CD14-positive monocyte (primary cell): ENCODE measurements around the gene ZNF774. TPM values are rescaled to one million over a fixed set of nuclear protein-coding genes. Genes with fewer than 3 reads are reported as not detected.
A peak's percentile ranks its signal among the peaks of the same experiment; 100 is the strongest.

Experiments
- DNase-seq, 3 donors: peaks; one replicate each; pipeline ENCODE4 v3.0.0-alpha.2; 2011 to 2022
- H2AFZ ChIP-seq: 2 replicates; pipeline ENCODE4 v1.6.0; 2012; ENCODE audit warnings: mild to moderate bottlenecking, low read depth, low read length, inconsistent platforms; ENCODE audit not compliant: insufficient read depth, poor library complexity, severe bottlenecking
- H3K27ac ChIP-seq, 2 donors: 1 replicate in 1 of 2; 2 replicates in 1 of 2; pipeline ENCODE4 v1.5.1; 2012 to 2013; ENCODE audit warnings: low read length in 2 of 2, control low read depth in 1 of 2, inconsistent platforms in 1 of 2, low read depth in 1 of 2, mild to moderate bottlenecking in 1 of 2
- H3K27me3 ChIP-seq, 2 donors: one replicate each; pipeline versions ENCODE4 v1.6.0 to v1.6.1; 2011 to 2013; ENCODE audit warnings: low read length in 2 of 2; ENCODE audit not compliant: control insufficient read depth in 2 of 2, insufficient read depth in 2 of 2
- H3K36me3 ChIP-seq, 2 donors: replicated peaks in 1 of 2; 1 replicate in 1 of 2; 2 replicates in 1 of 2; pipeline versions ENCODE4 v1.5.1 to v1.6.1; 2012 to 2013; ENCODE audit warnings: low read length in 2 of 2, control low read depth in 1 of 2, inconsistent platforms in 1 of 2, mild to moderate bottlenecking in 1 of 2; ENCODE audit not compliant: insufficient read depth in 2 of 2, control insufficient read depth in 1 of 2
- H3K4me1 ChIP-seq, 2 donors: 1 replicate in 1 of 2; 2 replicates in 1 of 2; pipeline versions ENCODE4 v1.5.1 to v1.6.1; 2012 to 2013; ENCODE audit warnings: low read length in 2 of 2, control low read depth in 1 of 2, inconsistent platforms in 1 of 2, mild to moderate bottlenecking in 1 of 2, moderate library complexity in 1 of 2; ENCODE audit not compliant: insufficient read depth in 2 of 2, control insufficient read depth in 1 of 2
- H3K4me2 ChIP-seq: replicated peaks from 2 replicates; pipeline ENCODE3; 2012; ENCODE audit warnings: low read length, moderate library complexity, mild to moderate bottlenecking; ENCODE audit not compliant: poor library complexity, severe bottlenecking; ENCODE audit errors: extremely low read depth
- H3K4me3 ChIP-seq, 3 experiments: fragments of 200-600 bp in 1 of 3; sonication (generic) in 1 of 3; replicated peaks in 1 of 3; 1 replicate in 2 of 3; 2 replicates in 1 of 3; pipeline ENCODE4 v1.5.1; 2011 to 2013; ENCODE audit warnings: low read length in 3 of 3, mild to moderate bottlenecking in 3 of 3, control low read depth in 2 of 3, low read depth in 2 of 3, inconsistent platforms in 1 of 3, moderate library complexity in 1 of 3
- H3K79me2 ChIP-seq: 2 replicates; pipeline ENCODE4 v1.6.0; 2012; ENCODE audit warnings: mild to moderate bottlenecking, control low read depth, inconsistent platforms, low read length, moderate library complexity; ENCODE audit not compliant: insufficient read depth
- H3K9ac ChIP-seq: 2 replicates; pipeline ENCODE4 v1.6.0; 2017; ENCODE audit warnings: low read length, mild to moderate bottlenecking; ENCODE audit not compliant: insufficient read depth, poor library complexity, severe bottlenecking
- H3K9me3 ChIP-seq, 2 donors: replicated peaks in 1 of 2; 1 replicate in 1 of 2; 2 replicates in 1 of 2; pipeline versions ENCODE4 v1.5.1 to v1.6.1; 2012 to 2013; ENCODE audit warnings: low read length in 2 of 2, control low read depth in 1 of 2; ENCODE audit not compliant: control insufficient read depth in 1 of 2, insufficient read depth in 1 of 2
- H4K20me1 ChIP-seq: 2 replicates; pipeline ENCODE4 v1.6.0; 2012; ENCODE audit warnings: mild to moderate bottlenecking, low read length, control low read depth, moderate library complexity; ENCODE audit not compliant: insufficient read depth
- H3K27ac Mint-ChIP-seq, 7 donors: one replicate each; pipeline ENCODE4 v1.8.0; 2020; ENCODE audit warnings: mild to moderate bottlenecking in 7 of 7, mixed read lengths in 7 of 7, moderate library complexity in 6 of 7, inconsistent platforms in 2 of 7
- H3K27me3 Mint-ChIP-seq, 3 donors: one replicate each; pipeline ENCODE4 v1.8.0; 2021 to 2022; ENCODE audit warnings: low read depth in 3 of 3, mild to moderate bottlenecking in 3 of 3, mixed read lengths in 3 of 3, moderate library complexity in 3 of 3, inconsistent platforms in 1 of 3
- H3K36me3 Mint-ChIP-seq, 2 donors: one replicate each; pipeline ENCODE4 v1.8.0; 2020; ENCODE audit warnings: mixed read lengths in 2 of 2, inconsistent platforms in 1 of 2, mild to moderate bottlenecking in 1 of 2
- H3K4me1 Mint-ChIP-seq: one replicate; pipeline ENCODE4 v1.8.0; 2020; ENCODE audit warnings: mild to moderate bottlenecking, mixed read lengths
- H3K4me3 Mint-ChIP-seq, 2 donors: one replicate each; pipeline ENCODE4 v1.8.0; 2020; ENCODE audit warnings: mild to moderate bottlenecking in 2 of 2, mixed read lengths in 2 of 2, moderate library complexity in 1 of 2
- H3K9me3 Mint-ChIP-seq, 7 donors: one replicate each; pipeline ENCODE4 v1.8.0; 2020 to 2022; ENCODE audit warnings: mixed read lengths in 7 of 7, mild to moderate bottlenecking in 6 of 7, moderate library complexity in 6 of 7, inconsistent platforms in 2 of 7
- CTCF ChIP-seq: fragments of 200-600 bp; IDR thresholded peaks from one replicate; pipeline ENCODE4 v1.8.0; 2022; ENCODE audit warnings: antibody characterized with exemption, mild to moderate bottlenecking
- WGBS: methylation state at CpG from one replicate; pipeline ENCODE4 v1.1.5; 2013; ENCODE audit warnings: missing lambda C conversion rate; ENCODE audit not compliant: insufficient coverage; 5-methylcytosine and 5-hydroxymethylcytosine counted together
- intact Hi-C, 2 donors: fragments of 100-400 bp; cut with micrococcal nuclease; formaldehyde crosslinking; loops; one replicate each; pipeline versions ENCODE4 v1.15.0 to v1.15.1; 2023
- polyA plus RNA-seq, 3 donors: library from polyadenylated mRNA; depleted of rRNA in 1 of 3; unstranded in 2 of 3; stranded (reverse) in 1 of 3; fragments of 300-500 nt in 2 of 3; fragments of >200 nt in 1 of 3; fragmentation: Illumina TruSeq in 2 of 3; gene quantifications; 1 replicate in 2 of 3; 2 replicates in 1 of 3; pipeline ENCODE4 v1.2.3, GENCODE V29; 2012 to 2021

The ZNF774 gene
- polyA plus RNA-seq, 3 donors, result 0.12 to 0.23 TPM; not detected in 1

GRCh38 chr15:90407336-90407735, 55.3 kb downstream of the ZNF774 start:
- TF ChIP-seq CTCF, result no peak
- Mint-ChIP-seq H3K27ac (peak overlapping the region; percentile 35 to 99 (median 90)), H3K4me3 (no peak overlapping the region)

DNA sequence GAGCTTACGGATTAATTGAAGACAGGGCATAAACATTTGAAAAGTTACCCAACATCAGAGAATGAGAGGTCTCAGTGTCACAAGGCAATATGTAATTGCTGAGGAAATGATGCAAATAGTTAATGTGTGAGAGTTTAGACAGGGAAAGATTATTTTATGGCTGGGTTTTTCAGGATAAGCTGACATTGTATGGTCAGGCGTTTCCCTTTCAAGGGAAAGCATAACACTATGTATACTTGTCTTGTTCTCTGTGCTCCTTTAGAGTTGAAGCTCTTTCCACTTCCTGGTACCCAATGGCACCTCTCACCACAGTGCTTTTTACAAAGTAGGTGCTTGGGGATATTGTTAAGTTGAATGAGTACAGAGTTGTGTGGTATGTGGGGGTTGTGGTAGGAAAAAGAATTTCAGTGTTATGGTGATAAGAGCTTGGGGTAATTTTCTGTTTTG, 55.8 kb downstream of the ZNF774 start:
- peaks cover 0 to 10% (median 4%) of the 10 kb centered on the region in 7 donors for H3K9me3 Mint-ChIP-seq
- peak in 2 of 3 donors; percentile 61 to 72 for DNase-seq
- intact Hi-C loops, result loop anchor here in 1 of 2 donors (10.0 kb wide), 1 partner anchor 167 kb away; no protein-coding TSS in a partner anchor
- H3K27ac Mint-ChIP-seq, result peak overlapping the region; percentile 28 to 99 (median 87)
- peak overlapping the region in 1 of 2 donors; percentile 31 for H3K4me3 Mint-ChIP-seq
- H3K9me3 ChIP-seq, result no peaks in the 10 kb centered on the region
- no CpG with 5 or more reads among the region's 2 CpGs for WGBS
- H3K27me3 ChIP-seq, result no peaks in the 10 kb centered on the region
- peaks cover 90% of the 10 kb centered on the region for H3K4me1 Mint-ChIP-seq
- no peak overlapping the region for H3K4me3 ChIP-seq
- H3K4me2 ChIP-seq, result peak overlapping the region; percentile 38
- peaks cover 100% of the 10 kb centered on the region for H3K79me2 ChIP-seq
- no peak for TF ChIP-seq CTCF
- H4K20me1 ChIP-seq, result peaks cover 63% of the 10 kb centered on the region
- H3K4me1 ChIP-seq, result peaks cover 75 to 88% of the 10 kb centered on the region in 2 donors
- peaks cover 31 to 48% of the 10 kb centered on the region in 2 donors for H3K36me3 Mint-ChIP-seq
- peak overlapping the region in 1 of 2 donors; percentile 69 for H3K27ac ChIP-seq
- H3K27me3 Mint-ChIP-seq, result peaks cover 0 to 1% (median 1%) of the 10 kb centered on the region in 3 donors
- no peak overlapping the region for H2AFZ ChIP-seq
- H3K9ac ChIP-seq, result no peak overlapping the region
- peaks cover 0 to 8% of the 10 kb centered on the region in 2 donors for H3K36me3 ChIP-seq

More at GRCh38 chr15:90407336-90407735, 55.3 kb downstream of the ZNF774 start:
- H3K27me3 Mint-ChIP-seq, result peaks cover 0 to 1% (median 1%) of the 10 kb centered on the region in 3 donors
- H3K4me1 Mint-ChIP-seq, result peaks cover 90% of the 10 kb centered on the region
- peak in 1 of 3 donors; percentile 40 for DNase-seq
- Histone ChIP-seq H3K9ac (no peak overlapping the region), H3K27me3 (no peaks in the 10 kb centered on the region), H3K36me3 (peaks cover 0 to 8% of the 10 kb centered on the region in 2 donors), H4K20me1 (peaks cover 67% of the 10 kb centered on the region), H3K9me3 (no peaks in the 10 kb centered on the region), H3K4me1 (peaks cover 75 to 88% of the 10 kb centered on the region in 2 donors), H3K4me3 (no peak overlapping the region), H3K4me2 (peak overlapping the region; percentile 38), H3K27ac (peak overlapping the region in 1 of 2 donors; percentile 69), H3K79me2 (peaks cover 100% of the 10 kb centered on the region), H2AFZ (no peak overlapping the region)
- peaks cover 34 to 48% of the 10 kb centered on the region in 2 donors for H3K36me3 Mint-ChIP-seq
- intact Hi-C loops, result loop anchor here in 1 of 2 donors (10.0 kb wide), 1 partner anchor 167 kb away; no protein-coding TSS in a partner anchor
- H3K9me3 Mint-ChIP-seq, result peaks cover 0 to 10% (median 4%) of the 10 kb centered on the region in 7 donors
- WGBS, result no CpG with 5 or more reads among the region's 3 CpGs
